ENCODE results near the gene AP1S2.
A peak's percentile ranks its signal among the peaks of the same experiment; 100 is the strongest.

AP1S2 gene

DNA sequence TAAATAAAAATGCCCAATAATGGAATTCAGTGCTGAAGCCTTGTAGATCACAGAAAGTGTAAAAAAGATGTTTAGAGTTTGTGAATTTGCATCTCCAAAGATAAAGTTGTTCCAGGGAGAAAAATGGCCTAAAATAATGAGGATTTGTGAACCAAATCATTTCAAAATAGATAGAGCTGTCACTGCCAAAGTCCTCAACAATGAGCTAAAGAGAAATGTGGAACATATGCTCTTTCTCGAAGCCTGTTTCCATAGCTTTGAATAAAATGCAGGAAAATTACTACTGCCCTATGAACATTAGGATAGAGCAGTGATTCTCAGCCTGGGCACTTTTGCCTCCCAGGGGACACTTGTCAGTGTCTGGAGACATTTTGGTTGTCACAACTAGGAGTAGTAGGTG lies 3.4 kb upstream of the AP1S2 start:
- no peaks in the 10 kb centered on the region for H3K27me3 ChIP-seq (ENCODE audit: insufficient read depth, low read length, poor library complexity)
- H3K79me2 ChIP-seq (ENCODE audit: insufficient read depth, low read length) = peaks cover 8% of the 10 kb centered on the region; the same call in 1 of the 2 replicates
- no peak overlapping the region for H2AFZ ChIP-seq (ENCODE audit: low read depth, low read length)
- H3K4me3 ChIP-seq (ENCODE audit: low read depth in 1 of 2, low read length in 2 of 2) = no peak overlapping the region
- H4K20me1 ChIP-seq (ENCODE audit: insufficient read depth, low read length) = no peaks in the 10 kb centered on the region
- TF ChIP-seq, protein P1, sequence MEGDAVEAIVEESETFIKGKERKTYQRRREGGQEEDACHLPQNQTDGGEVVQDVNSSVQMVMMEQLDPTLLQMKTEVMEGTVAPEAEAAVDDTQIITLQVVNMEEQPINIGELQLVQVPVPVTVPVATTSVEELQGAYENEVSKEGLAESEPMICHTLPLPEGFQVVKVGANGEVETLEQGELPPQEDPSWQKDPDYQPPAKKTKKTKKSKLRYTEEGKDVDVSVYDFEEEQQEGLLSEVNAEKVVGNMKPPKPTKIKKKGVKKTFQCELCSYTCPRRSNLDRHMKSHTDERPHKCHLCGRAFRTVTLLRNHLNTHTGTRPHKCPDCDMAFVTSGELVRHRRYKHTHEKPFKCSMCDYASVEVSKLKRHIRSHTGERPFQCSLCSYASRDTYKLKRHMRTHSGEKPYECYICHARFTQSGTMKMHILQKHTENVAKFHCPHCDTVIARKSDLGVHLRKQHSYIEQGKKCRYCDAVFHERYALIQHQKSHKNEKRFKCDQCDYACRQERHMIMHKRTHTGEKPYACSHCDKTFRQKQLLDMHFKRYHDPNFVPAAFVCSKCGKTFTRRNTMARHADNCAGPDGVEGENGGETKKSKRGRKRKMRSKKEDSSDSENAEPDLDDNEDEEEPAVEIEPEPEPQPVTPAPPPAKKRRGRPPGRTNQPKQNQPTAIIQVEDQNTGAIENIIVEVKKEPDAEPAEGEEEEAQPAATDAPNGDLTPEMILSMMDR (IDR thresholded peaks at IDR 0.05; ENCODE audit: borderline replicate concordance, extremely low read depth, low read length, poor library complexity, severe bottlenecking) = no peak
- TF ChIP-seq EZH2 (IDR thresholded peaks at IDR 0.05; ENCODE audit: borderline replicate concordance, low read depth, low read length, severe bottlenecking) = no peak
- H3K9me3 ChIP-seq (ENCODE audit: insufficient read depth, low read length, severe bottlenecking) = no peaks in the 10 kb centered on the region
- ATAC-seq (ENCODE audit: insufficient read depth, low read depth) (no peak), DNase-seq (no peak)
- H3K27ac ChIP-seq (ENCODE audit: low read length) = no peak overlapping the region
- peaks cover 22% of the 10 kb centered on the region for H3K4me1 ChIP-seq (ENCODE audit: insufficient read depth, low read length)
- no peak overlapping the region for H3K4me2 ChIP-seq (ENCODE audit: insufficient read depth, low read length)
- H3K9ac ChIP-seq (ENCODE audit: low read depth, low read length) = no peak overlapping the region
- no peaks in the 10 kb centered on the region for H3K36me3 ChIP-seq (ENCODE audit: insufficient read depth, low read length)

DNA sequence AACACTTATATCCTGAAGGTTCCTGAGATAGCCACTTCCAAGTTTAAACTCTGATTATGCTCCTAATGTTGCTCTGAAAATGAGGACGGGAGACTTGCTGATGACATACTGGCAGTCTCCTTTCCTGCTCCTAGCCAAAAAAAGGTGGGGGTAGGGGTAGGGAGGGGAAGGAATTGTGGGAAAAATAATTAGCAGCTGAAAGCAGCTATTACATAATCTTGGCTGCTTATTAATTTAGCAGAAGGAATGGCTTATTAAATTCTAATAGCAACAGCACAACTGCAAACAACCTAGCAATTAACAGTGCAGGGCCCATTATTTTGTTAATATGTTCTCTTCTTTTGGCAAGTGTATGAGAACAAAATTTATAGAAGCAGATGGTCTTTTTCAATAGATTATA lies 2.0 kb upstream of the AP1S2 start:
- no peak overlapping the region for H2AFZ ChIP-seq (ENCODE audit: low read depth, low read length)
- no peak overlapping the region for H3K27ac ChIP-seq (ENCODE audit: low read length)
- no peak for TF ChIP-seq EZH2 (IDR thresholded peaks at IDR 0.05; ENCODE audit: borderline replicate concordance, low read depth, low read length, severe bottlenecking)
- TF ChIP-seq, protein P1 (IDR thresholded peaks at IDR 0.05; ENCODE audit: borderline replicate concordance, extremely low read depth, low read length, poor library complexity, severe bottlenecking) = no peak
- no peaks in the 10 kb centered on the region for H3K27me3 ChIP-seq (ENCODE audit: insufficient read depth, low read length, poor library complexity)
- H3K9me3 ChIP-seq (ENCODE audit: insufficient read depth, low read length, severe bottlenecking) = no peaks in the 10 kb centered on the region
- peaks cover 8% of the 10 kb centered on the region; the same call in 1 of the 2 replicates for H3K79me2 ChIP-seq (ENCODE audit: insufficient read depth, low read length)
- DNase-seq = no peak
- H3K4me1 ChIP-seq (ENCODE audit: insufficient read depth, low read length) = peaks cover 22% of the 10 kb centered on the region
- no peak overlapping the region for H3K4me3 ChIP-seq (ENCODE audit: low read depth in 1 of 2, low read length in 2 of 2)
- H3K9ac ChIP-seq (ENCODE audit: low read depth, low read length) = no peak overlapping the region
- H4K20me1 ChIP-seq (ENCODE audit: insufficient read depth, low read length) = no peaks in the 10 kb centered on the region
- H3K4me2 ChIP-seq (ENCODE audit: insufficient read depth, low read length) = no peak overlapping the region
- no peaks in the 10 kb centered on the region for H3K36me3 ChIP-seq (ENCODE audit: insufficient read depth, low read length)
- ATAC-seq (ENCODE audit: insufficient read depth, low read depth) = no peak

DNA sequence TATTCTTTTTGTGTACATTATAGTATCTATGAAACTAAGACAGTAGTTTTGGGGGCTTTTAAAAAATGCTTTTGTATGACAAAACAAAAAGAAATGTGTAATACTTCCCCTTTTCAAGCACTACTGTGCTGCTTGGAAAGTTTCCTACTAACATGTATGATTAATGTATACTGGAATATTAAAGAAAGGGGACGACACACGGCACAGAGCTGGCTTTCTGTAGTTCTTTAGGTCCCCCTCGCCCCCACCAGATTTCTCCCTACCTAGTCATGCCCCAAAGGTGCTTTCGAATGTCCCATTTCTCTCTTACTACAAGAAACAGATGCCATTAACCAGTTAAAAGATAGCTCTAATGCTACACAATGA lies 1.6 kb upstream of the AP1S2 start:
- no peak for TF ChIP-seq EZH2 (IDR thresholded peaks at IDR 0.05; ENCODE audit: borderline replicate concordance, low read depth, low read length, severe bottlenecking)
- TF ChIP-seq, protein P1 (IDR thresholded peaks at IDR 0.05; ENCODE audit: borderline replicate concordance, extremely low read depth, low read length, poor library complexity, severe bottlenecking) = no peak
- Histone ChIP-seq H3K36me3 (ENCODE audit: insufficient read depth, low read length) (no peaks in the 10 kb centered on the region), H3K9me3 (ENCODE audit: insufficient read depth, low read length, severe bottlenecking) (no peaks in the 10 kb centered on the region), H4K20me1 (ENCODE audit: insufficient read depth, low read length) (no peaks in the 10 kb centered on the region), H3K27ac (ENCODE audit: low read length) (no peak overlapping the region), H2AFZ (ENCODE audit: low read depth, low read length) (no peak overlapping the region), H3K4me1 (ENCODE audit: insufficient read depth, low read length) (peaks cover 22% of the 10 kb centered on the region), H3K79me2 (ENCODE audit: insufficient read depth, low read length) (peaks cover 8% of the 10 kb centered on the region; the same call in 1 of the 2 replicates), H3K4me3 (ENCODE audit: low read depth in 1 of 2, low read length in 2 of 2) (no peak overlapping the region), H3K27me3 (ENCODE audit: insufficient read depth, low read length, poor library complexity) (no peaks in the 10 kb centered on the region), H3K9ac (ENCODE audit: low read depth, low read length) (no peak overlapping the region; the same call in 1 of the 2 replicates), H3K4me2 (ENCODE audit: insufficient read depth, low read length) (peak overlapping the region; percentile 91)
- DNase-seq = no peak
- no peak for ATAC-seq (ENCODE audit: insufficient read depth, low read depth)

All from DND-41 (cell line).